HepG2 (cell line): ENCODE data around the gene DDN.

Source experiments
- CTCF ChIP-seq: sonication (generic); formaldehyde crosslinking; IDR thresholded peaks from 2 replicates; pipeline ENCODE4 v1.5.0; 2020; ENCODE audit warnings: mild to moderate bottlenecking, missing genetic modification reagents, moderate library complexity
- POLR2G ChIP-seq: fragments of 200-400 bp; formaldehyde crosslinking; IDR thresholded peaks from 2 replicates; pipeline ENCODE4 v1.6.1; 2018; ENCODE audit warnings: mild to moderate bottlenecking, low read depth, low read length, moderate library complexity
- SMAD3 ChIP-seq: sonication (generic); formaldehyde crosslinking; IDR thresholded peaks from 2 replicates; pipeline ENCODE4 v1.4.0; 2020; ENCODE audit warnings: missing genetic modification reagents
- SP1 ChIP-seq, 2 experiments: fragments of 450-650 bp in 1 of 2; sonication (generic) in 1 of 2; formaldehyde crosslinking in 1 of 2; IDR thresholded peaks; 2 replicates each; pipeline versions ENCODE4 v1.4.0 to v1.6.1; 2016 to 2020; ENCODE audit warnings: missing genetic modification reagents in 1 of 2
- ZNF556 ChIP-seq: sonication (generic); formaldehyde crosslinking; IDR thresholded peaks from 2 replicates; pipeline ENCODE4 v1.4.0; 2020; ENCODE audit warnings: mild to moderate bottlenecking, missing genetic modification reagents, borderline replicate concordance

- TF ChIP-seq CTCF (CRISPR knock-in tag) (no peak), SP1 (IDR thresholded peaks at IDR 0.05) (no peak), SP1 (CRISPR knock-in tag; IDR thresholded peaks at IDR 0.05) (no peak), POLR2G (no peak), SMAD3 (CRISPR knock-in tag) (no peak), ZNF556 (CRISPR knock-in tag) (no peak)
Measured at GRCh38 chr12:49024543-49024942, 25.4 kb upstream of the DDN start.
